D721Med (cell line): ENCODE data around the gene ACTA1.
A peak's percentile ranks its signal among the peaks of the same experiment; 100 is the strongest.
"Not testable (repeated sequence)": the region's sequence is repeated elsewhere in the genome, so short reads cannot be mapped to it uniquely, and the experiment has no call there.

ENCODE experiments used
- DNase-seq: peaks from one replicate; pipeline ENCODE4 v3.0.0; 2011; ENCODE audit warnings: low spot score; ENCODE audit not compliant: insufficient read length
- FAIRE-seq: peaks from 2 replicates; lab custom pipeline; 2011; peaks lifted over from hg19 to GRCh38; lab: Jason Lieb, UNC
- CTCF ChIP-seq: IDR thresholded peaks from 2 replicates; pipeline ENCODE4 v1.5.1; 2012; ENCODE audit warnings: mild to moderate bottlenecking, control low read depth; ENCODE audit not compliant: insufficient read depth; ENCODE audit errors: missing control alignments

ACTA1 gene

GRCh38 chr1:229434005-229434640 is at the start of gene ACTA1:
ACTA1 (minus strand) TSS chr1:229434094; CDS start chr1:229433115, 979 bp downstream.
- DNase-seq (no peak), FAIRE-seq (no peak)
- no peak for TF ChIP-seq CTCF

- TF ChIP-seq CTCF, result no peak
- DNase-seq (no peak), FAIRE-seq (peak; percentile 25)
Observed at GRCh38 chr1:229482511-229482910, 48.6 kb upstream of the ACTA1 start.

GRCh38 chr1:229480495-229480894 is 46.6 kb upstream of the ACTA1 start:
- no peak for TF ChIP-seq CTCF
- no peak for DNase-seq
- no peak for FAIRE-seq

GRCh38 chr1:229479660-229480399 is 45.9 kb upstream of the ACTA1 start:
- no peak for FAIRE-seq
- DNase-seq, result no peak
- TF ChIP-seq CTCF, result no peak

DNA sequence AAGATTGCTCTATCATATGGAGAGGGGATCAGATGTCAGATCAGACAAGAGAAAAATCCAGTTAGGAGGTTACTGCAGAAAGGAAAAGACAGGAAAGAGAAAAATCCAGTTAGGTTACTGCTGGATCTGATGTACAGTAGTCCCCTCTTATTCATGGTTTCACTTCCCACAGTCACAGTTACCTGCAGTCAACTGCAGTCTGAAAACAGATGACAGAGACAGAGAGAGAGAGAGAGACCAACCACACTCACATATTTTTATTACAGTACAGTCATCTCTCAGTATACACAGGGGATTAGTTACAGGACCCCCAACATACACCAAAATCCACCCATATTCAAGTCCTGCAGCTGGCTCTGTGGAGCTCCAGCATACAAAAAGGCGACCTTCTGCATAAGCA is 45.0 kb upstream of the ACTA1 start:
- FAIRE-seq, result no peak
- no peak for TF ChIP-seq CTCF
- DNase-seq, result no peak

DNA sequence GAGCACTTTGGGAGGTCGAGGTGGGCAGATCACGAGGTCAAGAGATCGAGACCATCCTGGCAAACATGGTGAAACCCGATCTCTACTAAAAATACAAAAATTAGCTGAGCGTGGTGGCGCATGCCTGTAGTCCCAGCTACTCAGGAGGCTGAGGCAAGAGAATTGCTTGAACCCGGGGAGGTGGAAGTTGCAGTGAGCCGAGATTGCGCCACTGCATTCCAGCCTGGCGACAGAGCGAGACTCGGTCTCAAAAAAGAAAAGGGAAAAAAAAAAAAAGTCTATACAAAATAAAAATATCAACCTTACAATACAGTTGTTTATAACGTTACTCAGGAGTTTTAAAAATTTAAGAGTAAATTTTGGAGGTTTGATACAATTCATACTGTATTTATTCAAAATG is 42.0 kb upstream of the ACTA1 start:
- not testable (repeated sequence) for FAIRE-seq, DNase-seq

GRCh38 chr1:229474509-229474908 is 40.6 kb upstream of the ACTA1 start:
- no peak for TF ChIP-seq CTCF
- FAIRE-seq (no peak), DNase-seq (no peak)
